Heart left ventricle (tissue), 13 donors: Measurements from ENCODE around the gene CINP.
"Not testable (repeated sequence)": the region's sequence is repeated elsewhere in the genome, so short reads cannot be mapped to it uniquely, and the experiment has no call there.

ENCODE experiments used
- CTCF ChIP-seq, 12 donors: fragments of 200-600 bp; sonication (generic) in 4 of 12; IDR thresholded peaks; one replicate each; pipeline versions ENCODE4 v1.5.0 to v1.8.0; 2018 to 2022; ENCODE audit warnings: antibody characterized with exemption in 12 of 12, mild to moderate bottlenecking in 5 of 12
- POLR2A ChIP-seq, 2 donors: fragments of 450-650 bp; IDR thresholded peaks; one replicate each; pipeline ENCODE4 v1.6.1; 2017; ENCODE audit warnings: antibody characterized with exemption in 2 of 2, mild to moderate bottlenecking in 2 of 2, moderate library complexity in 2 of 2
- donor health status: ischemic (EF 13 %, LVEDD 7.1; RV severe dilation, severe dysfunction).
- donor health status: DM: no; HTN: yes; CAD: no.
- donor health status: DM: no; HTN: no; CAD: no.
- donor health status: ischemic (EF 25% LVEDD 6.9; RV normal size, moderate dysfunction).
- donor health status: ischemic (EF 25% LVEDD 5.7; RV mildly dilated, moderate dysfunction).
- donor health status: ischemic (EF 35%, LVEDD 5.7; RV mildly dilated, moderate dysfunction).
- donor health status: nonischemic (EF 11% LVEDD 7.7; RV severe dilation, severe dysfunction).
- donor health status: DM: yes; HTN: yes; CAD: no.
- donor health status: PGD.
- donor health status: ischemic (EF 29% LVEDD 5.4; RV normal size, mild dysfunction).
- donor health status: nonischemic (EF 23%, LVEDD 6.1; RV moderate dilation, normal function).

- TF ChIP-seq CTCF, POLR2A (IDR thresholded peaks at IDR 0.05): not testable (repeated sequence)
Observed at GRCh38 chr14:102298303-102299070, 64.2 kb downstream of the CINP start.
